NCI-H226 (cell line): Measurements from ENCODE around the gene RAB31.
"Not testable (repeated sequence)": the region's sequence is repeated elsewhere in the genome, so short reads cannot be mapped to it uniquely, and the experiment has no call there.

Experiments used
- DNase-seq: peaks from one replicate; pipeline ENCODE4 v3.0.0-alpha.2; 2015

RAB31 gene

GRCh38 chr18:9764011-9764481, 55.9 kb downstream of the RAB31 start:
- no peak for DNase-seq

GRCh38 chr18:9765501-9765900, 57.4 kb downstream of the RAB31 start:
- no peak for DNase-seq

GRCh38 chr18:9766076-9766481, 58.0 kb downstream of the RAB31 start:
- peak; percentile 30 for DNase-seq

GRCh38 chr18:9766740-9767139, 58.6 kb downstream of the RAB31 start:
- no peak for DNase-seq

- DNase-seq, result not testable (repeated sequence)
These were observed 60.1 kb downstream of the RAB31 start for GRCh38 chr18:9768071-9768691.

- DNase-seq, result peak; percentile 64
These were observed 62.0 kb downstream of the RAB31 start for GRCh38 chr18:9770111-9770510.

- DNase-seq, result no peak
These were observed 63.3 kb downstream of the RAB31 start for GRCh38 chr18:9771261-9771976.

GRCh38 chr18:9771977-9772660, 64.0 kb downstream of the RAB31 start:
- DNase-seq, result no peak

- no peak for DNase-seq
These were observed 65.0 kb downstream of the RAB31 start for GRCh38 chr18:9772847-9773677.

- DNase-seq, result no peak
These were observed 66.0 kb downstream of the RAB31 start for GRCh38 chr18:9774150-9774549.

GRCh38 chr18:9775178-9775577, 67.1 kb downstream of the RAB31 start:
- no peak for DNase-seq

- DNase-seq, result no peak
These were observed 71.5 kb downstream of the RAB31 start for GRCh38 chr18:9779630-9780029.

GRCh38 chr18:9782073-9782857, 74.2 kb downstream of the RAB31 start:
- peak; percentile 98 for DNase-seq

- DNase-seq, result no peak
These were observed 78.5 kb downstream of the RAB31 start for GRCh38 chr18:9786631-9787030.

- DNase-seq, result peak; percentile 45
These were observed 78.9 kb downstream of the RAB31 start for GRCh38 chr18:9787036-9787435.

GRCh38 chr18:9787712-9788111, 79.6 kb downstream of the RAB31 start:
- peak; percentile 79 for DNase-seq

- DNase-seq, result no peak
These were observed 80.0 kb downstream of the RAB31 start for GRCh38 chr18:9788140-9788539.

- DNase-seq, result no peak
These were observed 80.8 kb downstream of the RAB31 start for GRCh38 chr18:9788860-9789259.

GRCh38 chr18:9790261-9790660, 82.2 kb downstream of the RAB31 start:
- no peak for DNase-seq

GRCh38 chr18:9791991-9792390, 83.9 kb downstream of the RAB31 start:
- DNase-seq, result no peak

GRCh38 chr18:9792565-9793245, 84.6 kb downstream of the RAB31 start:
- DNase-seq, result no peak

GRCh38 chr18:9796011-9796410, 87.9 kb downstream of the RAB31 start:
- DNase-seq, result no peak
